CD14-positive monocyte (primary cell): Measurements from ENCODE around the gene TMEM134. TPM values are rescaled to one million over a fixed set of nuclear protein-coding genes. Genes with fewer than 3 reads are reported as not detected.

Experiments
- DNase-seq, 3 donors: peaks; one replicate each; pipeline ENCODE4 v3.0.0-alpha.2; 2011 to 2022
- H2AFZ ChIP-seq: 2 replicates; pipeline ENCODE4 v1.6.0; 2012; ENCODE audit warnings: mild to moderate bottlenecking, low read depth, low read length, inconsistent platforms; ENCODE audit not compliant: insufficient read depth, poor library complexity, severe bottlenecking
- H3K27ac ChIP-seq, 2 donors: 1 replicate in 1 of 2; 2 replicates in 1 of 2; pipeline ENCODE4 v1.5.1; 2012 to 2013; ENCODE audit warnings: low read length in 2 of 2, control low read depth in 1 of 2, inconsistent platforms in 1 of 2, low read depth in 1 of 2, mild to moderate bottlenecking in 1 of 2
- H3K27me3 ChIP-seq, 2 donors: one replicate each; pipeline versions ENCODE4 v1.6.0 to v1.6.1; 2011 to 2013; ENCODE audit warnings: low read length in 2 of 2; ENCODE audit not compliant: control insufficient read depth in 2 of 2, insufficient read depth in 2 of 2
- H3K36me3 ChIP-seq, 2 donors: replicated peaks in 1 of 2; 1 replicate in 1 of 2; 2 replicates in 1 of 2; pipeline versions ENCODE4 v1.5.1 to v1.6.1; 2012 to 2013; ENCODE audit warnings: low read length in 2 of 2, control low read depth in 1 of 2, inconsistent platforms in 1 of 2, mild to moderate bottlenecking in 1 of 2; ENCODE audit not compliant: insufficient read depth in 2 of 2, control insufficient read depth in 1 of 2
- H3K4me1 ChIP-seq, 2 donors: 1 replicate in 1 of 2; 2 replicates in 1 of 2; pipeline versions ENCODE4 v1.5.1 to v1.6.1; 2012 to 2013; ENCODE audit warnings: low read length in 2 of 2, control low read depth in 1 of 2, inconsistent platforms in 1 of 2, mild to moderate bottlenecking in 1 of 2, moderate library complexity in 1 of 2; ENCODE audit not compliant: insufficient read depth in 2 of 2, control insufficient read depth in 1 of 2
- H3K4me2 ChIP-seq: replicated peaks from 2 replicates; pipeline ENCODE3; 2012; ENCODE audit warnings: low read length, moderate library complexity, mild to moderate bottlenecking; ENCODE audit not compliant: poor library complexity, severe bottlenecking; ENCODE audit errors: extremely low read depth
- H3K4me3 ChIP-seq, 3 experiments: fragments of 200-600 bp in 1 of 3; sonication (generic) in 1 of 3; replicated peaks in 1 of 3; 1 replicate in 2 of 3; 2 replicates in 1 of 3; pipeline ENCODE4 v1.5.1; 2011 to 2013; ENCODE audit warnings: low read length in 3 of 3, mild to moderate bottlenecking in 3 of 3, control low read depth in 2 of 3, low read depth in 2 of 3, inconsistent platforms in 1 of 3, moderate library complexity in 1 of 3
- H3K79me2 ChIP-seq: 2 replicates; pipeline ENCODE4 v1.6.0; 2012; ENCODE audit warnings: mild to moderate bottlenecking, control low read depth, inconsistent platforms, low read length, moderate library complexity; ENCODE audit not compliant: insufficient read depth
- H3K9ac ChIP-seq: 2 replicates; pipeline ENCODE4 v1.6.0; 2017; ENCODE audit warnings: low read length, mild to moderate bottlenecking; ENCODE audit not compliant: insufficient read depth, poor library complexity, severe bottlenecking
- H3K9me3 ChIP-seq, 2 donors: replicated peaks in 1 of 2; 1 replicate in 1 of 2; 2 replicates in 1 of 2; pipeline versions ENCODE4 v1.5.1 to v1.6.1; 2012 to 2013; ENCODE audit warnings: low read length in 2 of 2, control low read depth in 1 of 2; ENCODE audit not compliant: control insufficient read depth in 1 of 2, insufficient read depth in 1 of 2
- H4K20me1 ChIP-seq: 2 replicates; pipeline ENCODE4 v1.6.0; 2012; ENCODE audit warnings: mild to moderate bottlenecking, low read length, control low read depth, moderate library complexity; ENCODE audit not compliant: insufficient read depth
- H3K27ac Mint-ChIP-seq, 7 donors: one replicate each; pipeline ENCODE4 v1.8.0; 2020; ENCODE audit warnings: mild to moderate bottlenecking in 7 of 7, mixed read lengths in 7 of 7, moderate library complexity in 6 of 7, inconsistent platforms in 2 of 7
- H3K27me3 Mint-ChIP-seq, 3 donors: one replicate each; pipeline ENCODE4 v1.8.0; 2021 to 2022; ENCODE audit warnings: low read depth in 3 of 3, mild to moderate bottlenecking in 3 of 3, mixed read lengths in 3 of 3, moderate library complexity in 3 of 3, inconsistent platforms in 1 of 3
- H3K36me3 Mint-ChIP-seq, 2 donors: one replicate each; pipeline ENCODE4 v1.8.0; 2020; ENCODE audit warnings: mixed read lengths in 2 of 2, inconsistent platforms in 1 of 2, mild to moderate bottlenecking in 1 of 2
- H3K4me1 Mint-ChIP-seq: one replicate; pipeline ENCODE4 v1.8.0; 2020; ENCODE audit warnings: mild to moderate bottlenecking, mixed read lengths
- H3K4me3 Mint-ChIP-seq, 2 donors: one replicate each; pipeline ENCODE4 v1.8.0; 2020; ENCODE audit warnings: mild to moderate bottlenecking in 2 of 2, mixed read lengths in 2 of 2, moderate library complexity in 1 of 2
- H3K9me3 Mint-ChIP-seq, 7 donors: one replicate each; pipeline ENCODE4 v1.8.0; 2020 to 2022; ENCODE audit warnings: mixed read lengths in 7 of 7, mild to moderate bottlenecking in 6 of 7, moderate library complexity in 6 of 7, inconsistent platforms in 2 of 7
- WGBS: methylation state at CpG from one replicate; pipeline ENCODE4 v1.1.5; 2013; ENCODE audit warnings: missing lambda C conversion rate; ENCODE audit not compliant: insufficient coverage; 5-methylcytosine and 5-hydroxymethylcytosine counted together
- intact Hi-C, 2 donors: fragments of 100-400 bp; cut with micrococcal nuclease; formaldehyde crosslinking; loops; one replicate each; pipeline versions ENCODE4 v1.15.0 to v1.15.1; 2023
- polyA plus RNA-seq, 3 donors: library from polyadenylated mRNA; depleted of rRNA in 1 of 3; unstranded in 2 of 3; stranded (reverse) in 1 of 3; fragments of 300-500 nt in 2 of 3; fragments of >200 nt in 1 of 3; fragmentation: Illumina TruSeq in 2 of 3; gene quantifications; 1 replicate in 2 of 3; 2 replicates in 1 of 3; pipeline ENCODE4 v1.2.3, GENCODE V29; 2012 to 2021
- TF ChIP-seq, protein P1 (sequence below): fragments of 200-600 bp; IDR thresholded peaks from one replicate; pipeline ENCODE4 v1.8.0; 2022; ENCODE audit warnings: antibody characterized with exemption, mild to moderate bottlenecking

The TMEM134 gene
- polyA plus RNA-seq, 3 donors: 67.4 to 104 (median 76.8) TPM

DNA sequence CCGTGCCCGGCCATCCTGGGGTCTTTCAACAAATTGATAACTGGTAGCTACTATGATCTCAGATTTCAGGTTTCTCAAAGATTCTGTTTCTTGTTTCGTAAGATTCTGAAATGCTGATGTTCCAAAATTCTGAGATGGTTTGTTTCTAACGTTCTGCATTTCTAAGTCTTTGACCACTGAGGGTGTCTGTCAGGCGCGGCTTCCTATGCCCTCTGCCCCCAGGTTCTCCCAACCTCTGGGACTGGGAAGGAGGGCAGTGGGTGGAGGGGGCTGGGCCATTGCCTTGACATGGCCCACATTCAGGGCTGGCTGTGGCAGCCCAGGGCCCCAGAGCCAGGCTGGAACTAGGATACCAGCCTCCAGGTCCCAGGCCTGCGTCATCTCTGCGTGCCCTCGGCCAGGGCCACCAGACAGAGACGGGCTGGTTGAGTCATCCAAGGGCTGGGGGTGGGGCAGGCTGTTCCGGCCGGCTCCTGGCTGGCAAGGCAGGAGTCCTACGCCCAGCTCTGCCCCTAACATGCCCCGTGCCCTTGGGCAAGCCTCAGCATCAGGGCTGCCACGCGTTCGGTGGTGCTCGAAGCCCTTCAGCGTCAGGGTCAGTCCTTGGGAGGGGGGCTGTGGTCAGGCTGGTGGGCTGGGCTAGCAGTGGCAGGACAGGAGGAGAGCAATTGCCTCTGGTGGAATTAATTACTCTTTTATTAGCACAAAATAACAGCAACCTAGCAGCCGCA, 5.2 kb downstream of the TMEM134 start:
- Histone ChIP-seq H3K27ac (peak overlapping the region; percentile 79 to 87), H3K79me2 (peaks cover 7% of the 10 kb centered on the region), H3K4me1 (peaks cover 36 to 54% of the 10 kb centered on the region in 2 donors), H3K27me3 (no peaks in the 10 kb centered on the region), H4K20me1 (no peaks in the 10 kb centered on the region), H2AFZ (peak overlapping the region; percentile 86), H3K4me3 (peak overlapping the region; percentile 80 to 85 (median 82)), H3K9me3 (no peaks in the 10 kb centered on the region), H3K4me2 (peak overlapping the region; percentile 97), H3K9ac (peak overlapping the region; percentile 87), H3K36me3 (no peaks in the 10 kb centered on the region)
- Mint-ChIP-seq H3K27ac (peak overlapping the region; percentile 94 to 98 (median 96)), H3K9me3 (peaks cover 0 to 2% (median 0%) of the 10 kb centered on the region in 7 donors), H3K27me3 (peaks cover 4 to 15% (median 5%) of the 10 kb centered on the region in 3 donors), H3K36me3 (peaks cover 0 to 2% of the 10 kb centered on the region in 2 donors), H3K4me1 (peaks cover 36% of the 10 kb centered on the region), H3K4me3 (peak overlapping the region; percentile 79 to 86)
- TF ChIP-seq, protein P1, sequence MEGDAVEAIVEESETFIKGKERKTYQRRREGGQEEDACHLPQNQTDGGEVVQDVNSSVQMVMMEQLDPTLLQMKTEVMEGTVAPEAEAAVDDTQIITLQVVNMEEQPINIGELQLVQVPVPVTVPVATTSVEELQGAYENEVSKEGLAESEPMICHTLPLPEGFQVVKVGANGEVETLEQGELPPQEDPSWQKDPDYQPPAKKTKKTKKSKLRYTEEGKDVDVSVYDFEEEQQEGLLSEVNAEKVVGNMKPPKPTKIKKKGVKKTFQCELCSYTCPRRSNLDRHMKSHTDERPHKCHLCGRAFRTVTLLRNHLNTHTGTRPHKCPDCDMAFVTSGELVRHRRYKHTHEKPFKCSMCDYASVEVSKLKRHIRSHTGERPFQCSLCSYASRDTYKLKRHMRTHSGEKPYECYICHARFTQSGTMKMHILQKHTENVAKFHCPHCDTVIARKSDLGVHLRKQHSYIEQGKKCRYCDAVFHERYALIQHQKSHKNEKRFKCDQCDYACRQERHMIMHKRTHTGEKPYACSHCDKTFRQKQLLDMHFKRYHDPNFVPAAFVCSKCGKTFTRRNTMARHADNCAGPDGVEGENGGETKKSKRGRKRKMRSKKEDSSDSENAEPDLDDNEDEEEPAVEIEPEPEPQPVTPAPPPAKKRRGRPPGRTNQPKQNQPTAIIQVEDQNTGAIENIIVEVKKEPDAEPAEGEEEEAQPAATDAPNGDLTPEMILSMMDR: no peak
- 68% methylated on average over 15 of the region's 20 CpGs for WGBS
- intact Hi-C loops: loop anchor here in 1 of 2 donors (2.0 kb wide), 1 partner anchor 35 kb away; the partner anchor contains the start of gene RPS6KB2
- DNase-seq: peak; percentile 90 to 91 (median 91)

DNA sequence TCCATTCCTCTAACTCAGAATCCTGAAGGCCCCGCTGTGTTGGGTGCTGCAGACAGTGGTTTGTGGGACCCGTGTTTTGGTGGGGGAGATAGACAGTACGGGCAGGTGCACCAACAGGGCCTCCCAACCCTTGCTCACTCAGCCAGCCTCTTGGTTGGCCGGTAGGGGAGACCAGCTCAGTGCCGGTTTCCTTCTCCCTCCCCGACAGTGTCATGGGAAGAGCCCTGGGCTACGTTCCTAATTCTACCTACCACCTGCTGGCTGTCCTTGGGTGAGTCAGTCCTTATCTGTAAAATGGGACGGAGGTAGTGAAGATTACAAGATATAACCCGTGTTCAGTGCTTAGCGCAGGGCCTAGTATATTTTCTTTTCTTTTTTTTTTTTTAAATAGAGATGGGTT, 5.9 kb downstream of the TMEM134 start:
- Histone ChIP-seq H3K9ac (no peak overlapping the region), H3K79me2 (peaks cover 7% of the 10 kb centered on the region), H3K4me2 (no peak overlapping the region), H4K20me1 (no peaks in the 10 kb centered on the region), H3K36me3 (no peaks in the 10 kb centered on the region), H3K27ac (peak overlapping the region; percentile 79 to 87), H3K4me1 (peaks cover 32 to 47% of the 10 kb centered on the region in 2 donors), H3K9me3 (no peaks in the 10 kb centered on the region), H3K4me3 (no peak overlapping the region), H3K27me3 (no peaks in the 10 kb centered on the region), H2AFZ (no peak overlapping the region)
- Mint-ChIP-seq H3K4me3 (no peak overlapping the region), H3K27ac (peak overlapping the region; percentile 94 to 98 (median 96)), H3K36me3 (peaks cover 0 to 2% of the 10 kb centered on the region in 2 donors), H3K27me3 (peaks cover 2 to 12% (median 5%) of the 10 kb centered on the region in 3 donors), H3K9me3 (peaks cover 0 to 2% (median 0%) of the 10 kb centered on the region in 7 donors), H3K4me1 (peaks cover 32% of the 10 kb centered on the region)
- WGBS: 100% methylated on average over 1 of the region's 10 CpGs
- no peak for DNase-seq
- TF ChIP-seq, protein P1: no peak
- intact Hi-C loops: no loop called here
